T-cell (primary cell): ENCODE data around the gene STRA6. TPM values are rescaled to one million over a fixed set of nuclear protein-coding genes. Genes with fewer than 3 reads are reported as not detected.
A peak's percentile ranks its signal among the peaks of the same experiment; 100 is the strongest.

Experiments used
- ATAC-seq, 4 experiments: fragments of 200-7000 bp in 3 of 4; fragments of 150-1000 bp in 1 of 4; cut with Tn5 transposase; replicated peaks in 1 of 4; 1 replicate in 3 of 4; 2 replicates in 1 of 4; pipeline ENCODE4 v1.10.0; 2021; ENCODE audit warnings: moderate library complexity in 3 of 4, mild to moderate bottlenecking in 2 of 4, moderate number of reproducible peaks in 1 of 4
- CTCF ChIA-PET, 2 donors: fragments of 300-600 bp; sonication (Branson Sonifier 250); formaldehyde crosslinking; loops; one replicate each; lab custom pipeline; 2022; ENCODE audit warnings: antibody characterized with exemption in 2 of 2; lab: Charles Lee
- POLR2A ChIA-PET, 2 donors: fragments of 300-600 bp; sonication (Branson Sonifier 250); formaldehyde crosslinking; loops; one replicate each; lab custom pipeline; 2022; ENCODE audit warnings: antibody characterized with exemption in 2 of 2; lab: Charles Lee
- DNase-seq, 35 experiments: peaks; one replicate each; pipeline versions ENCODE4 v3.0.0 to v3.0.0-alpha.2; 2013 to 2023
- H3K27ac ChIP-seq: one replicate; pipeline ENCODE4 v1.5.1; 2013; ENCODE audit warnings: low read length
- H3K27me3 ChIP-seq, 2 experiments: replicated peaks in 1 of 2; 1 replicate in 1 of 2; 2 replicates in 1 of 2; pipeline versions ENCODE4 v1.6.1 to v1.7.0; 2013; ENCODE audit warnings: low read length in 1 of 2, mixed read lengths in 1 of 2; ENCODE audit not compliant: control insufficient read depth in 2 of 2, insufficient read depth in 2 of 2; ENCODE audit errors: extremely low read depth in 1 of 2
- H3K36me3 ChIP-seq, 2 donors: 1 replicate in 1 of 2; 2 replicates in 1 of 2; pipeline versions ENCODE4 v1.6.1 to v1.7.0; 2013; ENCODE audit warnings: low read length in 1 of 2; ENCODE audit not compliant: control insufficient read depth in 2 of 2, insufficient read depth in 1 of 2; ENCODE audit errors: extremely low read depth in 1 of 2
- H3K4me1 ChIP-seq, 2 experiments: 1 replicate in 1 of 2; 2 replicates in 1 of 2; pipeline versions ENCODE4 v1.6.1 to v1.7.0; 2013; ENCODE audit warnings: low read length in 2 of 2, mixed read lengths in 1 of 2; ENCODE audit not compliant: insufficient read depth in 2 of 2, control insufficient read depth in 1 of 2; ENCODE audit errors: extremely low read depth in 1 of 2
- H3K4me3 ChIP-seq, 2 donors: 1 replicate in 1 of 2; 2 replicates in 1 of 2; pipeline versions ENCODE4 v1.5.1 to v1.7.0; 2013; ENCODE audit warnings: mild to moderate bottlenecking in 2 of 2, low read length in 1 of 2, moderate library complexity in 1 of 2; ENCODE audit not compliant: control insufficient read depth in 1 of 2; ENCODE audit errors: extremely low read depth in 1 of 2
- H3K9me3 ChIP-seq: 2 replicates; pipeline ENCODE4 v1.7.0; 2013
- H3K27ac Mint-ChIP-seq, 2 donors: one replicate each; pipeline ENCODE4 v1.8.0; 2020 to 2021; ENCODE audit warnings: mild to moderate bottlenecking in 2 of 2, mixed read lengths in 2 of 2
- H3K27me3 Mint-ChIP-seq, 2 donors: one replicate each; pipeline ENCODE4 v1.8.0; 2021 to 2022; ENCODE audit warnings: mixed read lengths in 2 of 2
- H3K36me3 Mint-ChIP-seq: one replicate; pipeline ENCODE4 v1.8.0; 2021; ENCODE audit warnings: mixed read lengths
- H3K4me1 Mint-ChIP-seq, 3 donors: one replicate each; pipeline ENCODE4 v1.8.0; 2020 to 2022; ENCODE audit warnings: mixed read lengths in 3 of 3, mild to moderate bottlenecking in 1 of 3
- H3K4me3 Mint-ChIP-seq, 3 donors: one replicate each; pipeline ENCODE4 v1.8.0; 2020 to 2022; ENCODE audit warnings: mild to moderate bottlenecking in 3 of 3, mixed read lengths in 3 of 3, moderate library complexity in 3 of 3
- H3K9me3 Mint-ChIP-seq, 3 donors: one replicate each; pipeline ENCODE4 v1.8.0; 2020 to 2022; ENCODE audit warnings: mixed read lengths in 3 of 3
- WGBS: methylation state at CpG from one replicate; pipeline ENCODE4 v1.1.5; 2013; ENCODE audit warnings: missing lambda C conversion rate; ENCODE audit not compliant: insufficient coverage; 5-methylcytosine and 5-hydroxymethylcytosine counted together
- total RNA-seq, 35 experiments: library from RNA in 6 of 35; stranded (reverse) in 6 of 35; fragments of 120-200 nt in 1 of 35; gene quantifications; one replicate each; pipeline versions ENCODE4 v1.2.1 to v1.2.4 and lab custom pipeline; 2013 to 2026

The STRA6 gene
- total RNA-seq, 5 donors from 2014 or later (not counting 1 experiment from before 2014, with no cell fraction given), result not detected

DNA sequence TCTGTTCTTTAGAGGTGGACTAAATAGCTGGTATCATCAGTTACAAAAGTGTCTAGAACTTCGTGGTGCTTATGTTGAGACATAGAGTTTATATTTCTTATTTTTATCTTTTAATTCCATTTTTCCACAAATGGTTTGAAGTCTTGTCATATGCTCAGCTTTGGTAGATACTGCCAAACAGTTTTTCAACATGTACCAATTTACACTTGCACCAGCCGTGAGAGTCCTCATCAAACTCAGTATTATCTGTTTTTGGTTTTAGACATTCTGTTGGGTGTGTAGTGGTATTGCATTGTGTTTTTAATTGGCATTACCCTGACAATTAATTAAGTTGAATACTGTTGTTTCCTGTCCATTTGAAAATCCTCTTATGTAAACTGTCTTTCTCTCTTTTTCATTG is 55.5 kb downstream of the STRA6 start:
- Histone ChIP-seq H3K27ac (no peak overlapping the region), H3K36me3 (no peaks in the 10 kb centered on the region), H3K4me3 (no peak overlapping the region), H3K27me3 (peaks cover 0 to 19% of the 10 kb centered on the region in 2 experiments), H3K4me1 (no peaks in the 10 kb centered on the region), H3K9me3 (no peaks in the 10 kb centered on the region)
- H3K27ac Mint-ChIP-seq, result no peak overlapping the region
- no peak for ATAC-seq
- peaks cover 0 to 8% (median 4%) of the 10 kb centered on the region in 3 donors for H3K9me3 Mint-ChIP-seq
- WGBS, result no CpG with 5 or more reads among the region's 2 CpGs
- H3K27me3 Mint-ChIP-seq, result peaks cover 27 to 51% of the 10 kb centered on the region in 2 donors
- no peak overlapping the region for H3K4me3 Mint-ChIP-seq
- H3K4me1 Mint-ChIP-seq, result no peaks in the 10 kb centered on the region
- DNase-seq, result no peak
- ChIA-PET POLR2A (interaction anchor here in 1 of 2 donors (0.7 kb wide), 1 partner anchor 24 kb away, joined by 3 read pairs; no protein-coding TSS in a partner anchor), CTCF (no interaction called here)
- no peaks in the 10 kb centered on the region for H3K36me3 Mint-ChIP-seq

DNA sequence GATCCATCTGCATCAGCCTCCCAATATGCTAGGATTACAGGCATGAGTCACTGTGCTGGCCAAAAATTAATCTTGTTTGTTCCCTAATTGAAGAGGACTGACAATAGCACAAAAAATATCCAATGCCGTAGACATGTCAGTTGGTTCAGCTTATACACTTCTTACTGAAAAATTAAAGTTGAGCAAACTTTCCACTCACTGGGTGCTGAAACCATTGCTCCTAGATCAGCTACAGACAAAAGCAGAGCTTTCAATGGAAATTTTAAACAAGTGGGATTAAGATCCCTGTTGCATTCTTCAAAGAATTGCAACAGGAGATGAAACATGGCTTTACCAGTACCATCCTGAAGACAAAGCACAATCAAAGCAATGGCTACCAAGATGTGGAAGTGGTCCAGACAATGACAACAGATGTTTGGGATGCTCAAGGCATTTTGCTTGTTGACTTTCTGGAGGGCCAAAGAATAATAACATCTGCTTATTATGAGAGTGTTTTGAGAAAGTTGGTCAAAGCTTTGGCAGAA is 56.2 kb downstream of the STRA6 start:
- ATAC-seq (no peak), DNase-seq (no peak)
- H3K9me3 Mint-ChIP-seq, result peaks cover 0 to 8% (median 4%) of the 10 kb centered on the region in 3 donors
- WGBS, result no CpG with 5 or more reads among the region's 1 CpG
- no peak overlapping the region for H3K27ac Mint-ChIP-seq
- Histone ChIP-seq H3K4me3 (no peak overlapping the region), H3K36me3 (no peaks in the 10 kb centered on the region), H3K27ac (no peak overlapping the region), H3K9me3 (no peaks in the 10 kb centered on the region), H3K4me1 (no peaks in the 10 kb centered on the region), H3K27me3 (peaks cover 0 to 18% of the 10 kb centered on the region in 2 experiments)
- H3K4me3 Mint-ChIP-seq, result no peak overlapping the region
- H3K27me3 Mint-ChIP-seq, result peaks cover 27 to 48% of the 10 kb centered on the region in 2 donors
- no peaks in the 10 kb centered on the region for H3K4me1 Mint-ChIP-seq
- no peaks in the 10 kb centered on the region for H3K36me3 Mint-ChIP-seq
- ChIA-PET POLR2A (no interaction called here), CTCF (no interaction called here)

DNA sequence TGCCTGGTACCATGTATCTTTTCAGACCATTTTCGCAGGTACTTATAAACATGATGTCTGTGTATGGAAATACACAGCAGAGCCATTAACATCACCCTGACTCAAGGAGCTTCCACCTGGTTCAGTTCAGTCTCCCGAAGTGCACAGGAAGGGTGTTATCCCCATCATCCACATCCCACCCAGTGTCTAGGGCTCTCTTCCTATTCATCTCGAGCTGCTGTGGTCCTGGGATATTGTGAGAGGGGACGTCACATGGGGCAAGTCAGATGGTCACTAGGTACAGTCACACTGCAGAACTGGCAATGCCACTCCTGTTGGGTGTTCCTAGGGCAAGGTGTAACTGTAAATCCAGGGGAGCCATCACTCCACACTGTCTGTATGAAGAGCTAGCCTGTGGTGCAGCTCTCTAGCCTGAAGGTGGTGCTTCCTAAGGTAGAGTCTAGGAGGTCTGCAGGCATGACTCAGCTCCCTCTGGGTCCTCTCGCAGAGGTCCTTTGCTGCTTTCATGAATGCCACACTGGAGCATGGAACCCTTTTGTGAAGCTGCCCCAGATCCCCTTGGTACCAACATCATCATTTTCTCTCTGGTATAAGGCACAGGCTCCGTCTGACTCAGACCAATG is 58.3 kb downstream of the STRA6 start:
- Mint-ChIP-seq H3K36me3 (no peaks in the 10 kb centered on the region), H3K27ac (no peak overlapping the region), H3K27me3 (peaks cover 34 to 51% of the 10 kb centered on the region in 2 donors), H3K9me3 (peaks cover 0 to 8% (median 4%) of the 10 kb centered on the region in 3 donors), H3K4me1 (no peaks in the 10 kb centered on the region), H3K4me3 (no peak overlapping the region)
- WGBS, result 41% methylated on average over 2 of the region's 6 CpGs
- Histone ChIP-seq H3K4me1 (no peaks in the 10 kb centered on the region), H3K4me3 (no peak overlapping the region), H3K36me3 (no peaks in the 10 kb centered on the region), H3K9me3 (no peaks in the 10 kb centered on the region), H3K27me3 (peaks cover 2 to 15% of the 10 kb centered on the region in 2 experiments), H3K27ac (no peak overlapping the region)
- ChIA-PET CTCF (no interaction called here), POLR2A (no interaction called here)
- DNase-seq (no peak), ATAC-seq (no peak)

DNA sequence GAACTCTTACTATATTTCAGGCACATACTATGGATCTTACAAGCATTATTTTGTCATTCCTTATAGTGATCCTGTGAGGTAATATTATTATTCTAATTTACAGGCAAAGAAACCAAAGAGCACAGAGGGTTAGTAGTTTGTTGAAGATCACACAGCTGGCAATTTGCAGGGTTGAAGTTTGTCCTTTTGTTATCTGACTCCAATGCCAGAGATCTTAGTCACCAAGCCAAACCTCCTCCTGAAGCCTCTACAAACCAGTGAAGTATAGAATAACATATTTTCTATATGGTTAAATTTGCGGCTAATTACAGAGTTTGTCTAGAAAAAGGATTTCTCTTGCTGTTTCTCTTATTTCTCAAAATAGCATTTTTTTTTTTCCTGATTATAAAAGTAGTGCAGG is 61.0 kb downstream of the STRA6 start:
- H3K27me3 Mint-ChIP-seq, result peaks cover 58 to 59% of the 10 kb centered on the region in 2 donors
- no peak overlapping the region for H3K4me3 Mint-ChIP-seq
- H3K36me3 Mint-ChIP-seq, result no peaks in the 10 kb centered on the region
- no peak for DNase-seq
- H3K27ac ChIP-seq, result no peak overlapping the region
- peaks cover 6 to 7% of the 10 kb centered on the region in 2 experiments for H3K4me1 ChIP-seq
- peaks cover 10 to 34% of the 10 kb centered on the region in 2 experiments for H3K27me3 ChIP-seq
- ChIA-PET POLR2A (no interaction called here), CTCF (no interaction called here)
- WGBS, result no CpG with 5 or more reads among the region's 1 CpG
- H3K27ac Mint-ChIP-seq, result no peak overlapping the region
- no peaks in the 10 kb centered on the region for H3K36me3 ChIP-seq
- H3K9me3 ChIP-seq, result no peaks in the 10 kb centered on the region
- peaks cover 0 to 4% (median 4%) of the 10 kb centered on the region in 3 donors for H3K9me3 Mint-ChIP-seq
- H3K4me3 ChIP-seq, result no peak overlapping the region
- ATAC-seq, result no peak
- H3K4me1 Mint-ChIP-seq, result peaks cover 8 to 10% (median 9%) of the 10 kb centered on the region in 3 donors

DNA sequence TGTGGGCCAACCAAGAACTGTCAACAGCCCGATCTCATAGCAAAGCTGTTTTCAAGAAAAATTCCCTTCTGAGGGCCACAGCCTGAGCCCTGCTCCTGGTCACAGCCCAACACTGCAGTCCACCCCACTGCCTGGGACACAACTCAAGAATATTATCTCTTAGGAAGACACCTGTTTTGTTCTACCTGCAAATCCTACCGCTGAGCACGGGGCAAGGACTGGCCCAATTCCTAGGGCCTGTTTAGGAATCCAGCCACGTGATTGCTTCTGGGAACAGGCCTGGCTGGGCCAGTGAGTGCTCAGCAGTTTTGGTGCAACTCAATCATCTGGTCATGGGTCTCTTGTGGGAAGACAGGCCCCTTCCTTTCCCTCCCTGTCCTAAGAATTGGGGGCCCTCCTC is 63.9 kb downstream of the STRA6 start:
- Histone ChIP-seq H3K4me1 (peaks cover 8 to 27% of the 10 kb centered on the region in 2 experiments), H3K4me3 (no peak overlapping the region), H3K36me3 (no peaks in the 10 kb centered on the region), H3K27ac (no peak overlapping the region), H3K27me3 (peaks cover 12 to 49% of the 10 kb centered on the region in 2 experiments), H3K9me3 (no peaks in the 10 kb centered on the region)
- DNase-seq (no peak), ATAC-seq (no peak)
- Mint-ChIP-seq H3K27me3 (peaks cover 49 to 68% of the 10 kb centered on the region in 2 donors), H3K4me3 (no peak overlapping the region), H3K9me3 (no peaks in the 10 kb centered on the region), H3K27ac (no peak overlapping the region), H3K4me1 (peaks cover 17 to 27% (median 18%) of the 10 kb centered on the region in 3 donors), H3K36me3 (no peaks in the 10 kb centered on the region)
- ChIA-PET CTCF (no interaction called here), POLR2A (no interaction called here)
- WGBS, result 100% methylated on average over 1 of the region's 4 CpGs

DNA sequence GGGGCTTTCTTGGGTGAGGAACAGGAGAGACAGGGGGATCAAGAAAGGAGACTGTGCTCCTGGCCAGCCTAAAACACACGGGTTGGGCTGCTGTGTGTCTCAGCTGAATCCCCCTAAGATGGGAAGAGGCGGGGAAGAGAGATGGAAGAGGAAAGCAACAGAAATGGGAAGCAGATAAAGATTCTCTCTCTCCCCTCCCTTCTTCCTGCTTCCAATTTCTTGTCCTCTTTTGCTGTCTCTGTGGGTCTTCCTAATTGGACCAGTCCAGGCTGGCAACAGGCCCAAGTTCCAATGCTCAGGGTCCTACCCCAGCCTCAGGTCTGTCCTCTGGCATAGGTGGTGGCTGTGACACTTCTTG is 65.1 kb downstream of the STRA6 start:
- H3K4me3 ChIP-seq, result no peak overlapping the region
- POLR2A ChIA-PET, result interaction anchor here in 1 of 2 donors (0.6 kb wide), 1 partner anchor 174 kb away, joined by 5 read pairs; no protein-coding TSS in a partner anchor
- peak overlapping the region in 2 of 3 donors; percentile 7 to 79 for H3K4me3 Mint-ChIP-seq
- DNase-seq, result no peak
- H3K9me3 ChIP-seq, result no peaks in the 10 kb centered on the region
- peaks cover 12 to 61% of the 10 kb centered on the region in 2 experiments for H3K27me3 ChIP-seq
- H3K27me3 Mint-ChIP-seq, result peaks cover 50 to 76% of the 10 kb centered on the region in 2 donors
- no peaks in the 10 kb centered on the region for H3K36me3 ChIP-seq
- no peak for ATAC-seq
- WGBS, result no CpG with 5 or more reads among the region's 2 CpGs
- H3K4me1 Mint-ChIP-seq, result peaks cover 17 to 27% (median 23%) of the 10 kb centered on the region in 3 donors
- H3K27ac Mint-ChIP-seq, result no peak overlapping the region
- no peaks in the 10 kb centered on the region for H3K36me3 Mint-ChIP-seq
- no peak overlapping the region for H3K27ac ChIP-seq
- H3K9me3 Mint-ChIP-seq, result no peaks in the 10 kb centered on the region
- peaks cover 8 to 30% of the 10 kb centered on the region in 2 experiments for H3K4me1 ChIP-seq
- CTCF ChIA-PET, result no interaction called here
